GM23338 (cell line): ENCODE measurements around the gene TOX2. TPM values are rescaled to one million over a fixed set of nuclear protein-coding genes. Genes with fewer than 3 reads are reported as not detected.

Source experiments
- ATAC-seq: fragments of 200-7000 bp; cut with Tn5 transposase; 3 replicates; pipeline ENCODE4 v1.9.1; 2020
- DNase-seq: peaks from one replicate; pipeline ENCODE4 v3.0.0-alpha.2; 2015; ENCODE audit warnings: low spot score
- H2AFZ ChIP-seq: fragments of 200-600 bp; sonication (generic); 2 replicates; pipeline ENCODE4 v1.8.0; 2016; ENCODE audit warnings: antibody characterized with exemption, mild to moderate bottlenecking, moderate library complexity
- H3F3A ChIP-seq: fragments of 200-600 bp; sonication (generic); replicated peaks from 2 replicates; pipeline ENCODE4 v1.8.0; 2017; ENCODE audit warnings: antibody characterized with exemption, mixed run types, low read depth
- H3K27ac ChIP-seq: fragments of 200-600 bp; sonication (generic); 2 replicates; pipeline ENCODE4 v1.6.1; 2016; ENCODE audit warnings: low read depth
- H3K27me3 ChIP-seq: fragments of 200-600 bp; sonication (generic); 2 replicates; pipeline ENCODE4 v1.8.0; 2016; ENCODE audit warnings: mild to moderate bottlenecking, mixed run types, moderate library complexity; ENCODE audit not compliant: insufficient read depth
- H3K36me3 ChIP-seq: fragments of 200-600 bp; sonication (generic); 2 replicates; pipeline ENCODE4 v1.8.0; 2016; ENCODE audit warnings: mild to moderate bottlenecking; ENCODE audit not compliant: insufficient read depth
- H3K4me1 ChIP-seq: fragments of 200-600 bp; sonication (generic); 2 replicates; pipeline ENCODE4 v1.8.0; 2016; ENCODE audit warnings: mild to moderate bottlenecking, moderate library complexity; ENCODE audit not compliant: insufficient read depth
- H3K4me2 ChIP-seq: fragments of 200-600 bp; sonication (generic); 2 replicates; pipeline ENCODE4 v1.7.1; 2017; ENCODE audit warnings: mixed run types
- H3K4me3 ChIP-seq: fragments of 200-600 bp; sonication (generic); 2 replicates; pipeline ENCODE4 v1.6.1; 2016; ENCODE audit warnings: mixed run types
- H3K79me2 ChIP-seq: fragments of 200-600 bp; sonication (generic); replicated peaks from 2 replicates; pipeline ENCODE4 v1.8.0; 2017; ENCODE audit warnings: mild to moderate bottlenecking; ENCODE audit not compliant: insufficient read depth
- H3K9me2 ChIP-seq: fragments of 200-600 bp; sonication (generic); 2 replicates; pipeline ENCODE4 v1.8.0; 2017; ENCODE audit not compliant: insufficient read depth
- H4K20me1 ChIP-seq: fragments of 200-600 bp; sonication (generic); replicated peaks from 2 replicates; pipeline ENCODE4 v1.8.0; 2017; ENCODE audit warnings: mild to moderate bottlenecking; ENCODE audit not compliant: insufficient read depth
- H3K27ac Mint-ChIP-seq: 2 replicates; pipeline ENCODE4 v1.8.0; 2020; ENCODE audit warnings: inconsistent platforms, mild to moderate bottlenecking, moderate library complexity, mixed read lengths
- H3K27me3 Mint-ChIP-seq: 3 replicates; pipeline ENCODE4 v1.8.0; 2022; ENCODE audit warnings: low read depth, mild to moderate bottlenecking, moderate library complexity, mixed read lengths, inconsistent platforms; ENCODE audit not compliant: insufficient read depth, poor library complexity
- H3K36me3 Mint-ChIP-seq: 3 replicates; pipeline ENCODE4 v1.8.0; 2021; ENCODE audit warnings: low read depth, mild to moderate bottlenecking, inconsistent platforms, moderate library complexity, mixed read lengths
- H3K4me1 Mint-ChIP-seq: 3 replicates; pipeline ENCODE4 v1.8.0; 2020; ENCODE audit warnings: mild to moderate bottlenecking, inconsistent platforms, mixed read lengths
- H3K4me3 Mint-ChIP-seq: 3 replicates; pipeline ENCODE4 v1.8.0; 2021; ENCODE audit warnings: moderate library complexity, mild to moderate bottlenecking, inconsistent platforms, mixed read lengths
- H3K9me3 Mint-ChIP-seq: 3 replicates; pipeline ENCODE4 v1.8.0; 2020; ENCODE audit warnings: moderate library complexity, mild to moderate bottlenecking, inconsistent platforms, mixed read lengths
- CREB1 ChIP-seq: fragments of 250-450 bp; sonication (Bioruptor Pico); IDR thresholded peaks from 2 replicates; pipeline ENCODE4 v1.5.0; 2020; ENCODE audit warnings: low read depth, mild to moderate bottlenecking, moderate library complexity
- EZH2 ChIP-seq: fragments of 200-600 bp; sonication (generic); IDR thresholded peaks from one replicate; pipeline ENCODE4 v1.8.0; 2017; ENCODE audit warnings: antibody characterized with exemption, mild to moderate bottlenecking, low read depth; ENCODE audit not compliant: unreplicated experiment
- JUNB ChIP-seq: IDR thresholded peaks from one replicate; pipeline ENCODE4 v1.6.1; 2016; ENCODE audit warnings: antibody characterized with exemption; ENCODE audit not compliant: unreplicated experiment
- STAT1 ChIP-seq: IDR thresholded peaks from one replicate; pipeline ENCODE4 v1.6.1; 2016; ENCODE audit warnings: antibody characterized with exemption; ENCODE audit not compliant: unreplicated experiment
- ZNF114 ChIP-seq: fragments of 250-450 bp; sonication (Bioruptor Pico); IDR thresholded peaks from 2 replicates; pipeline ENCODE4 v1.5.0; 2020; ENCODE audit warnings: mild to moderate bottlenecking, moderate library complexity
- ZNF331 ChIP-seq: fragments of 250-450 bp; sonication (Bioruptor Pico); IDR thresholded peaks from 2 replicates; pipeline ENCODE4 v1.5.0; 2020; ENCODE audit warnings: low read depth, mild to moderate bottlenecking, moderate library complexity
- ZNF462 ChIP-seq: fragments of 250-450 bp; sonication (Bioruptor Pico); IDR thresholded peaks from 2 replicates; pipeline ENCODE4 v1.5.0; 2020; ENCODE audit warnings: mild to moderate bottlenecking, moderate library complexity
- polyA plus RNA-seq: library from polyadenylated mRNA; unstranded; fragments of >200 nt; fragmentation: Nextera tagmentation; extraction: Ambion mirVana; gene quantifications from 2 replicates; pipeline ENCODE4 v1.2.1, GENCODE V29; 2016
- total RNA-seq: library from RNA; depleted of rRNA; stranded (reverse); fragments of >200 nt; shearing (Covaris generic); gene quantifications from 2 replicates; pipeline ENCODE4 v1.2.3, GENCODE V29; 2014
- TF ChIP-seq, protein P1 (sequence below): IDR thresholded peaks from 2 replicates; pipeline ENCODE4 v1.6.1; 2016; ENCODE audit warnings: antibody characterized with exemption

TOX2 gene
- total and polyA plus RNA-seq, 2 experiments from 2014 or later, result 1.4 to 1.5 TPM

DNA sequence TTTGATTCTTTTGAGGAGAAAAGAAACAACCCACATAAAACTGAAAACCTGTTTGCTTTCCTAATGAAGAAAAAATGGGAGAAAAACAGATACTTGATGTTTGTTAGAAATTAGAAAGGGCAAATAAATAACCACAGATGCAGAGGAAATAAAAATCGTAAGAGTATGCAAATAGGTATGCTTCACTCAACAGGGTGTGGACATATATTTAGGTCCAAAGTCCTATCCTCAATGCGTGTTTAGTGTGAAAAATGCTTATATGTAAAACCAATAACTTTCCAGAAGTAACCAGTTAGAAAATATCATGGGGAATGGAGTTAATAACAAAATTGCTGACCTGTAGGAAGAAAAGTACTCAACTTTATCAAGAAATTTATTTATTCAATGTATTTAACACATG lies 135.7 kb downstream of the TOX2 start (continued):
- TF ChIP-seq JUNB (no peak), CREB1 (CRISPR knock-in tag) (no peak)

DNA sequence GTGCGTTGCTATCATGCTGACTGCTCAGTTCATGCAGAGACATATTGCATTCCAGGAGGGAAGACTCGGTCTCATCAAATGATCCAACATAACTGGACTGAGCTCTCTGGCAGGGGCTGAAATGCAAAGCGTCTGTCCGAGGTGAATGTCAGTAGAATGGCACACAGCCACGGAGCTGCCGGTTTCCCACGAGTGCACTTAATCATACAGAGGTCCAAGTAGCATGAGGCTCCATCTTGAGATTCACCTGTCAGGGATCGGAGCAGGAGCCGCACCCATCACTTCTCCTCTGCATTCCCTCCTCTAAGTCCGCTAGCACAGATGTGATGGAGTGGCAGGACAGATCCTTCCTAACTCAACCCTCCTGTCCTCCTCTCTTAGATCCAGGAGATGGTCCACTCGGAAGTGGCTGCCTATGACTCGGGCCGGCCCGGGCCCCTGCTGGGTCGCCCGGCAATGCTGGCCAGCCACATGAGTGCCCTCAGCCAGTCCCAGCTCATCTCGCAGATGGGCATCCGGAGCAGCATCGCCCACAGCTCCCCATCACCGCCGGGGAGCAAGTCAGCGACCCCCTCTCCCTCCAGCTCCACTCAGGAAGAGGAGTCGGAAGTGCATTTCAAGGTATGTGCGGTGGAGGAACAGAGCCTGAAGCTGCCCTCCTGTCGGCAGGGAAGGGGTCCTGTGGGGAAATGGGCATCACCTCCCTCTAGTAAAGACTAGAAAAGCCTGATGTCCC lies 136.4 kb downstream of the TOX2 start:
- H3K4me1 Mint-ChIP-seq, result no peaks in the 10 kb centered on the region
- TF ChIP-seq JUNB (no peak), EZH2 (no peak)
- no peaks in the 10 kb centered on the region for H3K9me2 ChIP-seq

DNA sequence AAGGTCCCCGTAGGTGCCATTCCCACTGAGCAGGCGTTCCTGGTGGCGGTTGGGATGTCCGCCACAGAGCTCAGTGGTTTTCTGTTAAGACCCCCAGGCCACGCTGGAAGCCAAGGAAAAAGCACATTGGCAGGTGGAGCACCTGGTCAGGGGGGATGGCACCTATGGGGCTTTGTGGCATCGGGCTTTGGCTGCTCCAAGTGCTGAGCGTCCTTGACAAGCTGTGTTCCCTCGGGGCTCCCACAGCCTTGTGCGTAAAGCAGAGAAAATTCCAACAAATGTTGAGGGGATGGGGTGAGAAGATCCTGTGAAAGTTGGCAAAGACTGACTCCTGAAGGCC lies 137.0 kb downstream of the TOX2 start:
- TF ChIP-seq, protein P1, sequence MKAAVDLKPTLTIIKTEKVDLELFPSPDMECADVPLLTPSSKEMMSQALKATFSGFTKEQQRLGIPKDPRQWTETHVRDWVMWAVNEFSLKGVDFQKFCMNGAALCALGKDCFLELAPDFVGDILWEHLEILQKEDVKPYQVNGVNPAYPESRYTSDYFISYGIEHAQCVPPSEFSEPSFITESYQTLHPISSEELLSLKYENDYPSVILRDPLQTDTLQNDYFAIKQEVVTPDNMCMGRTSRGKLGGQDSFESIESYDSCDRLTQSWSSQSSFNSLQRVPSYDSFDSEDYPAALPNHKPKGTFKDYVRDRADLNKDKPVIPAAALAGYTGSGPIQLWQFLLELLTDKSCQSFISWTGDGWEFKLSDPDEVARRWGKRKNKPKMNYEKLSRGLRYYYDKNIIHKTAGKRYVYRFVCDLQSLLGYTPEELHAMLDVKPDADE, result no peak
- no peak for TF ChIP-seq ZNF331 (CRISPR knock-in tag)
- TF ChIP-seq ZNF114, result no peak
- TF ChIP-seq STAT1, result no peak
- no peak for TF ChIP-seq EZH2
- TF ChIP-seq JUNB, result no peak
- TF ChIP-seq CREB1 (CRISPR knock-in tag), result no peak
- ATAC-seq (no peak), DNase-seq (no peak)
- Histone ChIP-seq H3K36me3 (no peaks in the 10 kb centered on the region), H3K9me2 (no peaks in the 10 kb centered on the region), H3K79me2 (no peaks in the 10 kb centered on the region), H4K20me1 (no peaks in the 10 kb centered on the region), H3K27ac (no peak overlapping the region), H3K4me2 (no peak overlapping the region), H2AFZ (no peak overlapping the region), H3K27me3 (no peaks in the 10 kb centered on the region), H3K4me3 (no peak overlapping the region), H3K4me1 (no peaks in the 10 kb centered on the region), H3F3A (no peaks in the 10 kb centered on the region)
- H3K9me3 Mint-ChIP-seq, result no peaks in the 10 kb centered on the region
- H3K27ac Mint-ChIP-seq, result no peak overlapping the region
- no peaks in the 10 kb centered on the region for H3K36me3 Mint-ChIP-seq
- H3K27me3 Mint-ChIP-seq, result peaks cover 5% of the 10 kb centered on the region
- no peaks in the 10 kb centered on the region for H3K4me1 Mint-ChIP-seq
- no peak overlapping the region for H3K4me3 Mint-ChIP-seq

More for the DNA sequence above, 136.4 kb downstream of the TOX2 start:
- H3K27ac Mint-ChIP-seq, result no peak overlapping the region
- Histone ChIP-seq H3K4me2 (no peak overlapping the region), H3K79me2 (no peaks in the 10 kb centered on the region), H3K27ac (no peak overlapping the region), H3K4me1 (no peaks in the 10 kb centered on the region), H3K27me3 (no peaks in the 10 kb centered on the region), H3K4me3 (no peak overlapping the region), H2AFZ (no peak overlapping the region), H4K20me1 (no peaks in the 10 kb centered on the region), H3K36me3 (no peaks in the 10 kb centered on the region), H3F3A (no peaks in the 10 kb centered on the region)
- no peak overlapping the region for H3K4me3 Mint-ChIP-seq
- H3K36me3 Mint-ChIP-seq, result no peaks in the 10 kb centered on the region
- ATAC-seq, result no peak
- peaks cover 5% of the 10 kb centered on the region for H3K27me3 Mint-ChIP-seq
- no peak for DNase-seq
- H3K9me3 Mint-ChIP-seq, result no peaks in the 10 kb centered on the region

DNA sequence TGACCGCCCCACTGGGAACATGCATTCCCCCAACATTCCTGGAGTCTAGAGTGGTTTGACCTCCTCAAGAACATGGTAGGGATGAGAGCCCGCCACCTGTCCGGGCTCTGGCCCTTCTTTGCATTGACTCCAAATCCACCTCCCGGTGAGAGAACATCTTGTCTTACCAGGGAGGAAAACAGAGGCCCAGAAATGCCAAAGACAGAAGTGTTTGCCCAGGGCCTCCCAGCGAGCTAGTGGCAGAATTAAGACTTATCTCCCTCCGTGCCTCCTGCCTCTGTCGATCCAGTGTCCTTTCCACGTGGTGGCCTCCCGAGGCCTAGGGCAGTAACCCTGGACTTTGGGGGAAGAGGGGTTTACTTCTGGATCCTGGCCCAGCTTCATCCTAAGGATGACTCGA lies 137.5 kb downstream of the TOX2 start:
- ATAC-seq, result no peak
- Histone ChIP-seq H3K4me3 (no peak overlapping the region), H3K27me3 (no peaks in the 10 kb centered on the region), H2AFZ (no peak overlapping the region), H3F3A (no peaks in the 10 kb centered on the region), H3K36me3 (no peaks in the 10 kb centered on the region), H3K4me1 (no peaks in the 10 kb centered on the region), H4K20me1 (no peaks in the 10 kb centered on the region), H3K9me2 (no peaks in the 10 kb centered on the region), H3K27ac (no peak overlapping the region), H3K4me2 (no peak overlapping the region), H3K79me2 (no peaks in the 10 kb centered on the region)
- Mint-ChIP-seq H3K27ac (no peak overlapping the region), H3K36me3 (no peaks in the 10 kb centered on the region), H3K4me1 (no peaks in the 10 kb centered on the region), H3K4me3 (no peak overlapping the region), H3K9me3 (no peaks in the 10 kb centered on the region), H3K27me3 (peaks cover 5% of the 10 kb centered on the region)
- DNase-seq, result no peak
- no peak for TF ChIP-seq ZNF462
